K562 (cell line): ENCODE results near the gene ITGA11. TPM values are rescaled to one million over a fixed set of nuclear protein-coding genes. Genes with fewer than 3 reads are reported as not detected.

Source experiments
- ATAC-seq: fragments of 200-7000 bp; cut with Tn5 transposase; 3 replicates; pipeline ENCODE4 v1.9.1; 2020; ENCODE audit warnings: moderate library complexity
- BruUV-seq: library from RNA; stranded (reverse); fragments of 400-500 nt; replicated peaks from 2 replicates; lab custom pipeline; 2021; lab: Mats Ljungman, UMichigan
- CTCF ChIA-PET: fragments of 300-600 bp; formaldehyde crosslinking; extraction: SDS; loops from one replicate; lab custom pipeline; 2021; ENCODE audit warnings: low intra/inter-chr PET ratio; lab: Yijun Ruan, JAX
- POLR2A ChIA-PET: fragments of 300-600, 350-650 bp; sonication (Branson Sonifier 250); formaldehyde crosslinking; extraction: SDS; loops from one replicate; lab custom pipeline; 2021; ENCODE audit warnings: antibody characterized with exemption, inconsistent platforms; lab: Yijun Ruan, JAX
- DNase-seq, 4 experiments: peaks; one replicate each; pipeline versions ENCODE4 v3.0.0 to v3.0.0-alpha.2; 2011 to 2018; ENCODE audit warnings: low spot score in 3 of 4, mixed read lengths in 3 of 4; ENCODE audit errors: extremely low read depth in 1 of 4
- FAIRE-seq: peaks from 2 replicates; lab custom pipeline; 2011; peaks lifted over from hg19 to GRCh38; lab: Jason Lieb, UNC
- H2AFZ ChIP-seq: 2 replicates; pipeline ENCODE4 v1.6.0; 2011; ENCODE audit warnings: low read depth, low read length, control low read depth, inconsistent platforms
- H3K27ac ChIP-seq: fragments of 200-600 bp; 3 replicates; pipeline ENCODE4 v1.8.0; 2011; ENCODE audit warnings: low read depth, mild to moderate bottlenecking, control low read depth, inconsistent platforms, low read length, moderate library complexity, mixed read lengths; ENCODE audit errors: extremely low read depth
- H3K27me3 ChIP-seq, 2 experiments: fragments of 300-600 bp in 1 of 2; 2 replicates in 1 of 2; 3 replicates in 1 of 2; pipeline versions ENCODE4 v1.6.0 to v1.8.0; 2011; ENCODE audit warnings: inconsistent platforms in 2 of 2, low read length in 2 of 2, mild to moderate bottlenecking in 1 of 2, mixed read lengths in 1 of 2, moderate library complexity in 1 of 2; ENCODE audit not compliant: control insufficient read depth in 2 of 2, insufficient read depth in 2 of 2
- H3K36me3 ChIP-seq: fragments of 300-600 bp; 3 replicates; pipeline ENCODE4 v1.8.0; 2011; ENCODE audit warnings: mild to moderate bottlenecking, low read length, inconsistent platforms; ENCODE audit not compliant: control insufficient read depth, insufficient read depth
- H3K4me1 ChIP-seq, 2 experiments: fragments of 200-600 bp in 1 of 2; replicated peaks in 1 of 2; 2 replicates in 1 of 2; 3 replicates in 1 of 2; pipeline versions ENCODE4 v1.5.1 to v1.8.0; 2011; ENCODE audit warnings: inconsistent platforms in 2 of 2, low read length in 2 of 2, mild to moderate bottlenecking in 1 of 2, mixed read lengths in 1 of 2, moderate library complexity in 1 of 2; ENCODE audit not compliant: control insufficient read depth in 2 of 2, insufficient read depth in 2 of 2
- H3K4me2 ChIP-seq: 2 replicates; pipeline ENCODE4 v1.6.1; 2011; ENCODE audit warnings: low read length, control low read depth, inconsistent platforms, mixed read lengths; ENCODE audit not compliant: insufficient read depth
- H3K4me3 ChIP-seq: fragments of 200-600 bp; sonication (generic), shearing (Covaris generic); 2 replicates; pipeline ENCODE4 v1.5.1; 2016; ENCODE audit warnings: control low read depth, inconsistent platforms
- H3K79me2 ChIP-seq: fragments of 200-600 bp; 3 replicates; pipeline ENCODE4 v1.8.0; 2011; ENCODE audit warnings: low read length, inconsistent platforms; ENCODE audit not compliant: control insufficient read depth, insufficient read depth
- H3K9ac ChIP-seq, 2 experiments: 2 replicates each; pipeline versions ENCODE4 v1.6.0 to v1.6.1; 2011; ENCODE audit warnings: low read depth in 2 of 2, low read length in 2 of 2, control low read depth in 1 of 2, inconsistent platforms in 1 of 2, mild to moderate bottlenecking in 1 of 2, mixed read lengths in 1 of 2; ENCODE audit not compliant: insufficient read depth in 1 of 2
- H3K9me1 ChIP-seq: one replicate; pipeline ENCODE4 v1.6.0; 2011; ENCODE audit warnings: inconsistent platforms, mild to moderate bottlenecking, low read length, moderate library complexity; ENCODE audit not compliant: control insufficient read depth, insufficient read depth
- H3K9me3 ChIP-seq: replicated peaks from 2 replicates; pipeline ENCODE4 v1.5.1; 2011; ENCODE audit warnings: low read depth, low read length, inconsistent platforms; ENCODE audit not compliant: control insufficient read depth, insufficient read depth
- H4K20me1 ChIP-seq: replicated peaks from 2 replicates; pipeline ENCODE4 v1.6.1; 2011; ENCODE audit warnings: low read length, inconsistent platforms, mixed read lengths; ENCODE audit not compliant: control insufficient read depth, insufficient read depth
- EGR1 ChIP-seq: fragments of 450-650 bp; conservative IDR thresholded peaks from 2 replicates; pipeline ENCODE4 v1.6.1; 2017; ENCODE audit warnings: mild to moderate bottlenecking
- MBD1 ChIP-seq: fragments of 250-450 bp; sonication (Bioruptor Pico); IDR thresholded peaks from 2 replicates; pipeline ENCODE4 v1.8.0; 2022; ENCODE audit warnings: inconsistent platforms
- PHF20 ChIP-seq: fragments of 450-650 bp; IDR thresholded peaks from 2 replicates; pipeline ENCODE4 v1.6.1; 2018; ENCODE audit not compliant: partially characterized antibody
- RBM14 ChIP-seq: fragments of 200-400 bp; formaldehyde crosslinking; IDR thresholded peaks from 2 replicates; pipeline ENCODE4 v1.6.1; 2018; ENCODE audit warnings: low read depth, mild to moderate bottlenecking, low read length, moderate library complexity, borderline replicate concordance; ENCODE audit not compliant: insufficient read depth
- RFX7 ChIP-seq: fragments of 250-450 bp; sonication (Bioruptor Pico); IDR thresholded peaks from 2 replicates; pipeline ENCODE4 v1.5.1; 2021; ENCODE audit warnings: mild to moderate bottlenecking
- TAF15 ChIP-seq: fragments of 200-400 bp; formaldehyde crosslinking; IDR thresholded peaks from 2 replicates; pipeline ENCODE4 v1.6.1; 2017; ENCODE audit warnings: mild to moderate bottlenecking, low read depth, low read length, moderate library complexity
- TOE1 ChIP-seq, 2 experiments: fragments of 450-650 bp in 1 of 2; sonication (generic) in 1 of 2; formaldehyde crosslinking in 1 of 2; IDR thresholded peaks; 2 replicates each; pipeline versions ENCODE4 v1.7.1 to v1.8.0; 2016 to 2022; ENCODE audit warnings: borderline replicate concordance in 2 of 2, mild to moderate bottlenecking in 2 of 2, antibody characterized with exemption in 1 of 2, inconsistent platforms in 1 of 2, low read depth in 1 of 2, missing genetic modification reagents in 1 of 2, moderate library complexity in 1 of 2
- ZBTB2 ChIP-seq: fragments of 450-650 bp; IDR thresholded peaks from 2 replicates; pipeline ENCODE4 v1.6.1; 2016; ENCODE audit warnings: antibody characterized with exemption
- ZBTB8A ChIP-seq: fragments of 450-650 bp; IDR thresholded peaks from 2 replicates; pipeline ENCODE4 v1.6.1; 2018; ENCODE audit warnings: mild to moderate bottlenecking, moderate library complexity; ENCODE audit not compliant: partially characterized antibody
- ZFP30 ChIP-seq: fragments of 250-450 bp; sonication (Bioruptor Pico); IDR thresholded peaks from 2 replicates; pipeline ENCODE4 v1.8.0; 2022; ENCODE audit warnings: moderate library complexity, mild to moderate bottlenecking, inconsistent platforms, borderline replicate concordance
- WGBS: fragments of 100-300 bp; shearing (Covaris generic); methylation state at CpG from one replicate; pipeline ENCODE4 v1.1.6; 2016; ENCODE audit warnings: low coverage, mixed read lengths; ENCODE audit not compliant: insufficient coverage; ENCODE audit errors: missing lambda C conversion rate; 5-methylcytosine and 5-hydroxymethylcytosine counted together
- in situ Hi-C: fragments of 300-500 bp; cut with MboI; formaldehyde crosslinking; loops from 4 replicates; pipeline ENCODE4 v1.15.0; 2018; ENCODE audit warnings: inconsistent platforms, mixed read lengths
- intact Hi-C: fragments of 100-400 bp; cut with micrococcal nuclease; formaldehyde crosslinking; loops from 2 replicates; pipeline ENCODE4 v1.14.2; 2022
- polyA plus RNA-seq, 8 experiments: library from polyadenylated mRNA; depleted of rRNA in 4 of 8; stranded (reverse) in 5 of 8; unstranded in 3 of 8; fragments of >200 nt; fragmentation: Nextera tagmentation in 2 of 8; fragmentation: Illumina TruSeq in 1 of 8; extraction: Ambion mirVana in 2 of 8; extraction: Trizol in 1 of 8; gene quantifications; 2 replicates each; pipeline versions ENCODE4 v1.2.1 to v1.2.3, GENCODE V29; 2011 to 2014; ENCODE audit warnings: inconsistent platforms in 1 of 8, missing spikeins in 1 of 8
- total RNA-seq, 7 experiments: library from RNA; depleted of rRNA in 6 of 7; stranded (reverse); fragments of >200 nt in 6 of 7; fragmentation: Illumina TruSeq in 2 of 7; extraction: Trizol in 2 of 7; gene quantifications; 2 replicates each; pipeline versions ENCODE4 v1.2.1 to v1.2.3, GENCODE V29; 2011 to 2021; ENCODE audit warnings: low replicate concordance in 1 of 7
- TF ChIP-seq, protein P1 (sequence below), 2 experiments: IDR thresholded peaks in 1 of 2; conservative IDR thresholded peaks in 1 of 2; 2 replicates each; pipeline ENCODE4 v1.6.1; 2016; ENCODE audit warnings: low read depth in 2 of 2, mild to moderate bottlenecking in 1 of 2, missing compliant biosample characterization in 1 of 2, missing genetic modification characterization in 1 of 2, moderate library complexity in 1 of 2
- TF ChIP-seq, protein P2 (sequence below): fragments of 450-650 bp; IDR thresholded peaks from 2 replicates; pipeline ENCODE4 v1.6.1; 2014; ENCODE audit warnings: low read depth, mild to moderate bottlenecking, moderate library complexity, borderline replicate concordance

The ITGA11 gene
- total and polyA plus RNA-seq, 9 of the 15 experiments (the other 6 are each of a cell fraction or from before 2014, with no cell fraction given): 0.01 TPM; not detected in 8

DNA sequence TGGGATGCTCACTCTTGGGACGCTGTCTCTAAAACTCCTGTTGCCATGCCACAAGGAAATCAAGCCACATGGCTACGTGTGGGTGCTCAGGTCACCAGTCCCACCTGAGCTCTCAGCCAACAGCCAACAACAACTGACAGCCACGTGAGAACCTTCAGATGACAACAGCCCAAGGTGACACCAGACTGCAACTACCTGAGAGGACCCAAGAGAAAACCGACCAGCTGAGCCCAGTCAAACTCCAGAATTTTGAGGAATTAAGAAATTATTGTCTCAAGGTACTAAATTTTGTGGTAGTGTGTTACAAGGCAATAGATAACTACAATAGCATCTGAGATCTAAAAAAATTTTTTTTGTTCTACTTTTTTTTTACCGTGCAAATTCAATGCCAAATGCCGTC lies 75.2 kb downstream of the ITGA11 start:
- no peak overlapping the region for H2AFZ ChIP-seq
- H4K20me1 ChIP-seq: 0 out of 2 replicates have a peak, but pooled peaks cover 5% of the 10 kb centered on the region
- ATAC-seq (no peak), FAIRE-seq (no peak), DNase-seq (no peak)
- POLR2A ChIA-PET: interaction anchor here (0.6 kb wide), 1 partner anchor 8 kb away, joined by 3 read pairs; no protein-coding TSS in a partner anchor
- no TSS peak for BruUV-seq
- H3K4me2 ChIP-seq: no peak overlapping the region
- intact Hi-C loops (no loop called here), in situ Hi-C loops (no loop called here)
- CTCF ChIA-PET: no interaction called here
- no peak overlapping the region for H3K4me3 ChIP-seq
- H3K27ac ChIP-seq: no peak overlapping the region
- H3K79me2 ChIP-seq: no peaks in the 10 kb centered on the region
- no peaks in the 10 kb centered on the region for H3K9me1 ChIP-seq
- no peaks in the 10 kb centered on the region for H3K9me3 ChIP-seq
- no peaks in the 10 kb centered on the region for H3K36me3 ChIP-seq
- H3K27me3 ChIP-seq: peaks cover 14 to 57% of the 10 kb centered on the region in 2 experiments
- WGBS: 0% methylated on average over 6 of the region's 6 CpGs
- H3K9ac ChIP-seq: no peak overlapping the region
- no peaks in the 10 kb centered on the region for H3K4me1 ChIP-seq
- TF ChIP-seq TAF15 (no peak), TOE1 (IDR thresholded peaks at IDR 0.05; ENCODE audit: borderline replicate concordance) (no peak), TOE1 (CRISPR knock-in tag; IDR thresholded peaks at IDR 0.05; ENCODE audit: borderline replicate concordance, low read depth) (no peak), ZBTB2 (no peak), PHF20 (no peak), ZFP30 (no peak), EGR1 (no peak), RBM14 (no peak), MBD1 (CRISPR knock-in tag) (no peak), ZBTB8A (no peak), RFX7 (no peak)
- TF ChIP-seq, protein P1, sequence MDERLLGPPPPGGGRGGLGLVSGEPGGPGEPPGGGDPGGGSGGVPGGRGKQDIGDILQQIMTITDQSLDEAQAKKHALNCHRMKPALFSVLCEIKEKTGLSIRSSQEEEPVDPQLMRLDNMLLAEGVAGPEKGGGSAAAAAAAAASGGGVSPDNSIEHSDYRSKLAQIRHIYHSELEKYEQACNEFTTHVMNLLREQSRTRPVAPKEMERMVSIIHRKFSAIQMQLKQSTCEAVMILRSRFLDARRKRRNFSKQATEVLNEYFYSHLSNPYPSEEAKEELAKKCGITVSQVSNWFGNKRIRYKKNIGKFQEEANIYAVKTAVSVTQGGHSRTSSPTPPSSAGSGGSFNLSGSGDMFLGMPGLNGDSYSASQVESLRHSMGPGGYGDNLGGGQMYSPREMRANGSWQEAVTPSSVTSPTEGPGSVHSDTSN (CRISPR knock-in tag; IDR thresholded peaks at IDR 0.05; ENCODE audit: low read depth): no peak
- TF ChIP-seq, protein P1 (tag; conservative IDR thresholded peaks at IDR 0.05; ENCODE audit: low read depth): no peak
- TF ChIP-seq, protein P2, sequence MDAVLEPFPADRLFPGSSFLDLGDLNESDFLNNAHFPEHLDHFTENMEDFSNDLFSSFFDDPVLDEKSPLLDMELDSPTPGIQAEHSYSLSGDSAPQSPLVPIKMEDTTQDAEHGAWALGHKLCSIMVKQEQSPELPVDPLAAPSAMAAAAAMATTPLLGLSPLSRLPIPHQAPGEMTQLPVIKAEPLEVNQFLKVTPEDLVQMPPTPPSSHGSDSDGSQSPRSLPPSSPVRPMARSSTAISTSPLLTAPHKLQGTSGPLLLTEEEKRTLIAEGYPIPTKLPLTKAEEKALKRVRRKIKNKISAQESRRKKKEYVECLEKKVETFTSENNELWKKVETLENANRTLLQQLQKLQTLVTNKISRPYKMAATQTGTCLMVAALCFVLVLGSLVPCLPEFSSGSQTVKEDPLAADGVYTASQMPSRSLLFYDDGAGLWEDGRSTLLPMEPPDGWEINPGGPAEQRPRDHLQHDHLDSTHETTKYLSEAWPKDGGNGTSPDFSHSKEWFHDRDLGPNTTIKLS: no peak
